ENCODE measurements around the gene RAB3D.

Gene RAB3D

GRCh38 chr19:11367528-11367927, 28.1 kb upstream of the RAB3D start:
- no peak for DNase-seq (ENCODE audit: low read depth)
- no peak overlapping the region for H3K4me3 ChIP-seq (ENCODE audit: low read depth, low read length)
- TF ChIP-seq MAX (IDR thresholded peaks at IDR 0.05; ENCODE audit: low read depth, low read length) (no peak), POLR2A (IDR thresholded peaks at IDR 0.05; ENCODE audit: extremely low read depth, insufficient read length) (no peak), CTCF (IDR thresholded peaks at IDR 0.05; ENCODE audit: low read depth, low read length) (no peak), MYC (IDR thresholded peaks at IDR 0.05; ENCODE audit: low read depth, low read length) (no peak)

GRCh38 chr19:11365557-11366117, 26.2 kb upstream of the RAB3D start:
- H3K4me3 ChIP-seq (ENCODE audit: low read depth, low read length), result no peak overlapping the region
- DNase-seq (ENCODE audit: low read depth), result no peak
- TF ChIP-seq MAX (IDR thresholded peaks at IDR 0.05; ENCODE audit: low read depth, low read length) (no peak), POLR2A (IDR thresholded peaks at IDR 0.05; ENCODE audit: extremely low read depth, insufficient read length) (no peak), CTCF (IDR thresholded peaks at IDR 0.05; ENCODE audit: low read depth, low read length) (no peak), MYC (IDR thresholded peaks at IDR 0.05; ENCODE audit: low read depth, low read length) (no peak)

- no peak overlapping the region for H3K4me3 ChIP-seq (ENCODE audit: low read depth, low read length)
- no peak for DNase-seq (ENCODE audit: low read depth)
- no peak for TF ChIP-seq MYC (IDR thresholded peaks at IDR 0.05; ENCODE audit: low read depth, low read length)
- no peak for TF ChIP-seq MAX (IDR thresholded peaks at IDR 0.05; ENCODE audit: low read depth, low read length)
- TF ChIP-seq CTCF (IDR thresholded peaks at IDR 0.05; ENCODE audit: low read depth, low read length), result no peak
- no peak for TF ChIP-seq POLR2A (IDR thresholded peaks at IDR 0.05; ENCODE audit: extremely low read depth, insufficient read length)
Observed at GRCh38 chr19:11364935-11365334, 25.5 kb upstream of the RAB3D start.

GRCh38 chr19:11364296-11364904, 24.9 kb upstream of the RAB3D start:
- TF ChIP-seq CTCF (IDR thresholded peaks at IDR 0.05; ENCODE audit: low read depth, low read length) (no peak), MAX (IDR thresholded peaks at IDR 0.05; ENCODE audit: low read depth, low read length) (no peak), POLR2A (IDR thresholded peaks at IDR 0.05; ENCODE audit: extremely low read depth, insufficient read length) (no peak), MYC (IDR thresholded peaks at IDR 0.05; ENCODE audit: low read depth, low read length) (no peak)
- no peak for DNase-seq (ENCODE audit: low read depth)
- no peak overlapping the region for H3K4me3 ChIP-seq (ENCODE audit: low read depth, low read length)

- TF ChIP-seq CTCF (IDR thresholded peaks at IDR 0.05; ENCODE audit: low read depth, low read length) (no peak), MAX (IDR thresholded peaks at IDR 0.05; ENCODE audit: low read depth, low read length) (no peak), MYC (IDR thresholded peaks at IDR 0.05; ENCODE audit: low read depth, low read length) (no peak), POLR2A (IDR thresholded peaks at IDR 0.05; ENCODE audit: extremely low read depth, insufficient read length) (no peak)
- no peak overlapping the region for H3K4me3 ChIP-seq (ENCODE audit: low read depth, low read length)
- no peak for DNase-seq (ENCODE audit: low read depth)
Observed at GRCh38 chr19:11363881-11364280, 24.4 kb upstream of the RAB3D start.

All from NB4 (cell line).